Neural progenitor cell (in vitro differentiated cells): Measurements from ENCODE around the gene EMB.
"Not testable (repeated sequence)": the region's sequence is repeated elsewhere in the genome, so short reads cannot be mapped to it uniquely, and the experiment has no call there.

Source experiments
- EZH2 ChIP-seq: fragments of 200-600 bp; sonication (generic); IDR thresholded peaks from 2 replicates; pipeline ENCODE4 v1.6.1; 2017; ENCODE audit warnings: antibody characterized with exemption, mild to moderate bottlenecking, moderate library complexity
- TF ChIP-seq, protein P1 (sequence below): fragments of 200-600 bp; sonication (generic); IDR thresholded peaks from 2 replicates; pipeline ENCODE4 v1.5.1; 2017; ENCODE audit warnings: antibody characterized with exemption, mild to moderate bottlenecking

DNA sequence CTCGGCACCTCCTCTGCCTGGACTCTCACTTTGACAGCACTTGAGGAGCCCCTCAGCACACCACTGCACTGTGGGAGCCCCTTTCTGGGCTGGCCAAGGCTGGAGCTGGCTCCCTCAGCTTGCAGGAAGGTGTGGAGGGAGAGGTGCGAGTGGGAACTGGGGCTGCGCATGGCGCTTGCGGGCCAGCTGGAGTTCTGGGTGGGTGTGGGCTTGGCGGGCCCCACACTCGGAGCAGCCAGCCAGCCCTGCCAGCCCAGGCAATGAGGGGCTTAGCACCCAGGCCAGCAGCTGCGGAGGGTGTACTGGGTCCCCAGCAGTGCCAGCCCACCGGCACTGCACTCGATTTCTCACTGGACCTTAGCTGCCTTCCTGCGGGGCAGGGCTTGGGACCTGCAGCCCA lies 64.4 kb downstream of the EMB start:
- TF ChIP-seq, protein P1, sequence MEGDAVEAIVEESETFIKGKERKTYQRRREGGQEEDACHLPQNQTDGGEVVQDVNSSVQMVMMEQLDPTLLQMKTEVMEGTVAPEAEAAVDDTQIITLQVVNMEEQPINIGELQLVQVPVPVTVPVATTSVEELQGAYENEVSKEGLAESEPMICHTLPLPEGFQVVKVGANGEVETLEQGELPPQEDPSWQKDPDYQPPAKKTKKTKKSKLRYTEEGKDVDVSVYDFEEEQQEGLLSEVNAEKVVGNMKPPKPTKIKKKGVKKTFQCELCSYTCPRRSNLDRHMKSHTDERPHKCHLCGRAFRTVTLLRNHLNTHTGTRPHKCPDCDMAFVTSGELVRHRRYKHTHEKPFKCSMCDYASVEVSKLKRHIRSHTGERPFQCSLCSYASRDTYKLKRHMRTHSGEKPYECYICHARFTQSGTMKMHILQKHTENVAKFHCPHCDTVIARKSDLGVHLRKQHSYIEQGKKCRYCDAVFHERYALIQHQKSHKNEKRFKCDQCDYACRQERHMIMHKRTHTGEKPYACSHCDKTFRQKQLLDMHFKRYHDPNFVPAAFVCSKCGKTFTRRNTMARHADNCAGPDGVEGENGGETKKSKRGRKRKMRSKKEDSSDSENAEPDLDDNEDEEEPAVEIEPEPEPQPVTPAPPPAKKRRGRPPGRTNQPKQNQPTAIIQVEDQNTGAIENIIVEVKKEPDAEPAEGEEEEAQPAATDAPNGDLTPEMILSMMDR = not testable (repeated sequence)
- TF ChIP-seq EZH2 = not testable (repeated sequence)
